ENCODE measurements around the gene TMCC2. TPM values are rescaled to one million over a fixed set of nuclear protein-coding genes. Genes with fewer than 3 reads are reported as not detected.
A peak's percentile ranks its signal among the peaks of the same experiment; 100 is the strongest.

TMCC2 gene
- polyA plus RNA-seq, 3 donors: 0.16 to 0.27 TPM; not detected in 1

DNA sequence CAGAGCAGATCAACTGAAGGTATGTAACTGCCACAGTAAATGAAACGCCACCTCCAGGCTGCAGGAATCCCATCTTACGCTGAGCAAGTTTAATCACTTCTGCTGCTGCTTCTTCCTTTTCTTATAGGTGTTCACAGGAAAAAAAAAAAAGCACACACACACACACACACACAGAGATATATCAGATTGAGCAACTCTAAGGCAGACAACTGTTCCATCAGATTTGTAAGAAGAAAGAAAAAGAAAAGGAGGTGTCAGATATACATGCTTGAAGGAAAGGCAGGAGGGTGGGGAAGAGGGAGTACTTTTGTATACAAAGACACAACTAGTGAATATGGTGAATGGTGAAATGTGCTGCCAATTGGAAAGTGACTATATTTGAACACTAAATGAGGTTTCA lies 44.8 kb upstream of the TMCC2 start:
- no peak overlapping the region for H3K4me3 ChIP-seq (replicated peaks in 1 of 3; ENCODE audit: low read depth in 2 of 3, low read length in 3 of 3)
- Mint-ChIP-seq H3K36me3 (peaks cover 60 to 83% of the 10 kb centered on the region in 2 donors), H3K9me3 (no peaks in the 10 kb centered on the region), H3K27me3 (ENCODE audit: low read depth in 3 of 3) (peaks cover 0 to 1% (median 0%) of the 10 kb centered on the region in 3 donors), H3K27ac (peak overlapping the region in 1 of 7 donors; percentile 17), H3K4me3 (no peak overlapping the region), H3K4me1 (peaks cover 29% of the 10 kb centered on the region)
- intact Hi-C loops (cut with micrococcal nuclease): no loop called here
- peaks cover 47% of the 10 kb centered on the region for H4K20me1 ChIP-seq (ENCODE audit: insufficient read depth, low read length)
- H3K9ac ChIP-seq (ENCODE audit: insufficient read depth, low read length, poor library complexity, severe bottlenecking): no peak overlapping the region
- no peaks in the 10 kb centered on the region for H3K9me3 ChIP-seq (replicated peaks in 1 of 2; ENCODE audit: control insufficient read depth in 1 of 2, insufficient read depth in 1 of 2, low read length in 2 of 2)
- TF ChIP-seq, protein P1, sequence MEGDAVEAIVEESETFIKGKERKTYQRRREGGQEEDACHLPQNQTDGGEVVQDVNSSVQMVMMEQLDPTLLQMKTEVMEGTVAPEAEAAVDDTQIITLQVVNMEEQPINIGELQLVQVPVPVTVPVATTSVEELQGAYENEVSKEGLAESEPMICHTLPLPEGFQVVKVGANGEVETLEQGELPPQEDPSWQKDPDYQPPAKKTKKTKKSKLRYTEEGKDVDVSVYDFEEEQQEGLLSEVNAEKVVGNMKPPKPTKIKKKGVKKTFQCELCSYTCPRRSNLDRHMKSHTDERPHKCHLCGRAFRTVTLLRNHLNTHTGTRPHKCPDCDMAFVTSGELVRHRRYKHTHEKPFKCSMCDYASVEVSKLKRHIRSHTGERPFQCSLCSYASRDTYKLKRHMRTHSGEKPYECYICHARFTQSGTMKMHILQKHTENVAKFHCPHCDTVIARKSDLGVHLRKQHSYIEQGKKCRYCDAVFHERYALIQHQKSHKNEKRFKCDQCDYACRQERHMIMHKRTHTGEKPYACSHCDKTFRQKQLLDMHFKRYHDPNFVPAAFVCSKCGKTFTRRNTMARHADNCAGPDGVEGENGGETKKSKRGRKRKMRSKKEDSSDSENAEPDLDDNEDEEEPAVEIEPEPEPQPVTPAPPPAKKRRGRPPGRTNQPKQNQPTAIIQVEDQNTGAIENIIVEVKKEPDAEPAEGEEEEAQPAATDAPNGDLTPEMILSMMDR (IDR thresholded peaks at IDR 0.05): no peak
- peaks cover 5 to 7% of the 10 kb centered on the region in 2 donors for H3K4me1 ChIP-seq (ENCODE audit: control insufficient read depth in 1 of 2, insufficient read depth in 2 of 2, low read length in 2 of 2)
- H3K27ac ChIP-seq (ENCODE audit: low read depth in 1 of 2, low read length in 2 of 2): no peak overlapping the region
- H2AFZ ChIP-seq (ENCODE audit: insufficient read depth, low read depth, low read length, poor library complexity, severe bottlenecking): no peak overlapping the region
- DNase-seq: no peak
- H3K79me2 ChIP-seq (ENCODE audit: insufficient read depth, low read length): peaks cover 23% of the 10 kb centered on the region
- peaks cover 27 to 90% of the 10 kb centered on the region in 2 donors for H3K36me3 ChIP-seq (replicated peaks in 1 of 2; ENCODE audit: control insufficient read depth in 1 of 2, insufficient read depth in 2 of 2, low read length in 2 of 2)
- no CpG with 5 or more reads among the region's 2 CpGs for WGBS (ENCODE audit: insufficient coverage)
- H3K4me2 ChIP-seq (replicated peaks; ENCODE audit: extremely low read depth, low read length, poor library complexity, severe bottlenecking): no peak overlapping the region
- no peaks in the 10 kb centered on the region for H3K27me3 ChIP-seq (ENCODE audit: control insufficient read depth in 2 of 2, insufficient read depth in 2 of 2, low read length in 2 of 2)

DNA sequence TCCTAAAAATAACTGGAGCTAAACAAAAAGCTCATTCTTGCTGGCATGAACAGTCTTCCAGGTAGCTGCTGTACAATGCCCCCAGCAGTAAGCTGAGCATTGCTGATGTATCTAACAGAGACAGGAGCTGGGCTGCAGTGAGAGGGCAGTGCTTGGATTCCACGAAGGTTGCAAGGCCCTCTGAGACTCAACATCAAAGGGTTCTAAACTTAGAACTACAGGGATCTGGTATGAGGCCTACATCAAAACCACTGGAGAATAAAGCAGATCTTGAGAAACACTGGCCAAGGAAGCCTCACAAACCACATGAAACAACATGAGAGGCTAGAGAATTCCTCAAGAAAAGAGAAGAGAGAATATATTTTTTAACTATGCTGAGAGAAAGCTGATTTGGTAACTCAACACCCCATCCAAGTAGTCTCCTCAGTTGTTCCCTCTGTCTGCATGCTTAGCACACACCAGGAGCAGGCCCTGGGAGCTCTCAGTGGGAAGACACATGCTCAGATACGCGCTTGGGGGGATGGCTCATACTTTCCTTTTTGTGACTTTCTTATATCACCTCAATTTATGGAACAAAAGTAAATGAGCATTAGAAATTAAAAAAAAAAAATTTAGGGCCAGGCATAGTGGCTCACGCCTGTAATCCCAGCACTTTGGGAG lies 43.9 kb upstream of the TMCC2 start:
- Mint-ChIP-seq H3K4me3 (no peak overlapping the region), H3K9me3 (no peaks in the 10 kb centered on the region), H3K4me1 (peaks cover 32% of the 10 kb centered on the region), H3K27me3 (ENCODE audit: low read depth in 3 of 3) (peaks cover 0 to 1% (median 0%) of the 10 kb centered on the region in 3 donors), H3K36me3 (peaks cover 56 to 75% of the 10 kb centered on the region in 2 donors), H3K27ac (peak overlapping the region in 5 of 7 donors; percentile 15 to 66 (median 33))
- H3K36me3 ChIP-seq (replicated peaks in 1 of 2; ENCODE audit: control insufficient read depth in 1 of 2, insufficient read depth in 2 of 2, low read length in 2 of 2): peaks cover 21 to 82% of the 10 kb centered on the region in 2 donors
- peaks cover 5 to 7% of the 10 kb centered on the region in 2 donors for H3K4me1 ChIP-seq (ENCODE audit: control insufficient read depth in 1 of 2, insufficient read depth in 2 of 2, low read length in 2 of 2)
- no peaks in the 10 kb centered on the region for H3K9me3 ChIP-seq (replicated peaks in 1 of 2; ENCODE audit: control insufficient read depth in 1 of 2, insufficient read depth in 1 of 2, low read length in 2 of 2)
- TF ChIP-seq, protein P1 (IDR thresholded peaks at IDR 0.05): no peak
- H3K27ac ChIP-seq (ENCODE audit: low read depth in 1 of 2, low read length in 2 of 2): peak overlapping the region in 1 of 2 donors; percentile 66
- H3K79me2 ChIP-seq (ENCODE audit: insufficient read depth, low read length): peaks cover 30% of the 10 kb centered on the region
- 0% methylated on average over 1 of the region's 4 CpGs for WGBS (ENCODE audit: insufficient coverage)
- DNase-seq: no peak
- H3K4me3 ChIP-seq (replicated peaks in 1 of 3; ENCODE audit: low read depth in 2 of 3, low read length in 3 of 3): no peak overlapping the region
- H3K27me3 ChIP-seq (ENCODE audit: control insufficient read depth in 2 of 2, insufficient read depth in 2 of 2, low read length in 2 of 2): no peaks in the 10 kb centered on the region
- H4K20me1 ChIP-seq (ENCODE audit: insufficient read depth, low read length): peaks cover 56% of the 10 kb centered on the region
- no peak overlapping the region for H3K4me2 ChIP-seq (replicated peaks; ENCODE audit: extremely low read depth, low read length, poor library complexity, severe bottlenecking)
- peak overlapping the region; percentile 18 for H3K9ac ChIP-seq (ENCODE audit: insufficient read depth, low read length, poor library complexity, severe bottlenecking)
- intact Hi-C loops (cut with micrococcal nuclease): no loop called here
- no peak overlapping the region for H2AFZ ChIP-seq (ENCODE audit: insufficient read depth, low read depth, low read length, poor library complexity, severe bottlenecking)
